ENCODE measurements around the gene KIFC1. TPM values are rescaled to one million over a fixed set of nuclear protein-coding genes. Genes with fewer than 3 reads are reported as not detected.
"Not testable (repeated sequence)": the region's sequence is repeated elsewhere in the genome, so short reads cannot be mapped to it uniquely, and the experiment has no call there.

Gene KIFC1
- total RNA-seq, 1 experiment from 2014 or later = 140 TPM

- no peak overlapping the region for H3K27ac Mint-ChIP-seq (ENCODE audit: unreplicated experiment)
- H3K4me3 Mint-ChIP-seq (ENCODE audit: low read depth, unreplicated experiment) = no peak overlapping the region
- intact Hi-C loops (cut with micrococcal nuclease; ENCODE audit: unreplicated experiment) = no loop called here
- H3K27me3 Mint-ChIP-seq (ENCODE audit: unreplicated experiment) = no peaks in the 10 kb centered on the region
- CTCF ChIA-PET = interaction anchor here (0.7 kb wide), 1 partner anchor 152 kb away, joined by 3 read pairs; no protein-coding TSS in a partner anchor
- no peak for DNase-seq
- TF ChIP-seq, protein P1, sequence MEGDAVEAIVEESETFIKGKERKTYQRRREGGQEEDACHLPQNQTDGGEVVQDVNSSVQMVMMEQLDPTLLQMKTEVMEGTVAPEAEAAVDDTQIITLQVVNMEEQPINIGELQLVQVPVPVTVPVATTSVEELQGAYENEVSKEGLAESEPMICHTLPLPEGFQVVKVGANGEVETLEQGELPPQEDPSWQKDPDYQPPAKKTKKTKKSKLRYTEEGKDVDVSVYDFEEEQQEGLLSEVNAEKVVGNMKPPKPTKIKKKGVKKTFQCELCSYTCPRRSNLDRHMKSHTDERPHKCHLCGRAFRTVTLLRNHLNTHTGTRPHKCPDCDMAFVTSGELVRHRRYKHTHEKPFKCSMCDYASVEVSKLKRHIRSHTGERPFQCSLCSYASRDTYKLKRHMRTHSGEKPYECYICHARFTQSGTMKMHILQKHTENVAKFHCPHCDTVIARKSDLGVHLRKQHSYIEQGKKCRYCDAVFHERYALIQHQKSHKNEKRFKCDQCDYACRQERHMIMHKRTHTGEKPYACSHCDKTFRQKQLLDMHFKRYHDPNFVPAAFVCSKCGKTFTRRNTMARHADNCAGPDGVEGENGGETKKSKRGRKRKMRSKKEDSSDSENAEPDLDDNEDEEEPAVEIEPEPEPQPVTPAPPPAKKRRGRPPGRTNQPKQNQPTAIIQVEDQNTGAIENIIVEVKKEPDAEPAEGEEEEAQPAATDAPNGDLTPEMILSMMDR (IDR thresholded peaks at IDR 0.05; ENCODE audit: unreplicated experiment) = no peak
- peaks cover 14% of the 10 kb centered on the region for H3K36me3 Mint-ChIP-seq (ENCODE audit: insufficient read depth, unreplicated experiment)
- peaks cover 62% of the 10 kb centered on the region for H3K4me1 Mint-ChIP-seq (ENCODE audit: low read depth, unreplicated experiment)
- H3K9me3 Mint-ChIP-seq (ENCODE audit: low read depth, unreplicated experiment) = no peaks in the 10 kb centered on the region
- no TSS peak for BruUV-seq (replicated peaks)
These were observed 32.3 kb upstream of the KIFC1 start for GRCh38 chr6:33359331-33359730.

GRCh38 chr6:33363486-33363885 is 28.1 kb upstream of the KIFC1 start:
- DNase-seq; H3K4me3 Mint-ChIP-seq (ENCODE audit: low read depth, unreplicated experiment); BruUV-seq (replicated peaks); H3K9me3 Mint-ChIP-seq (ENCODE audit: low read depth, unreplicated experiment); intact Hi-C loops (cut with micrococcal nuclease; ENCODE audit: unreplicated experiment); CTCF ChIA-PET; H3K27me3 Mint-ChIP-seq (ENCODE audit: unreplicated experiment): not testable (repeated sequence)
- Mint-ChIP-seq H3K27ac (ENCODE audit: unreplicated experiment) (peak overlapping the region; percentile 63), H3K36me3 (ENCODE audit: insufficient read depth, unreplicated experiment) (peaks cover 14% of the 10 kb centered on the region), H3K4me1 (ENCODE audit: low read depth, unreplicated experiment) (peaks cover 44% of the 10 kb centered on the region)

- Mint-ChIP-seq H3K4me1 (ENCODE audit: low read depth, unreplicated experiment) (peaks cover 39% of the 10 kb centered on the region), H3K36me3 (ENCODE audit: insufficient read depth, unreplicated experiment) (peaks cover 14% of the 10 kb centered on the region)
- H3K9me3 Mint-ChIP-seq (ENCODE audit: low read depth, unreplicated experiment); intact Hi-C loops (cut with micrococcal nuclease; ENCODE audit: unreplicated experiment); H3K27ac Mint-ChIP-seq (ENCODE audit: unreplicated experiment); H3K27me3 Mint-ChIP-seq (ENCODE audit: unreplicated experiment); BruUV-seq (replicated peaks); H3K4me3 Mint-ChIP-seq (ENCODE audit: low read depth, unreplicated experiment): not testable (repeated sequence)
- CTCF ChIA-PET = interaction anchor here (0.5 to 1.3 kb wide), 4 partner anchors 9 to 19 kb away, joined by 3 to 9 read pairs (median 4); no protein-coding TSS in a partner anchor
- peak; percentile 43 for DNase-seq
These were observed 27.0 kb upstream of the KIFC1 start for GRCh38 chr6:33364475-33365205.

- CTCF ChIA-PET; intact Hi-C loops (cut with micrococcal nuclease; ENCODE audit: unreplicated experiment); H3K4me3 Mint-ChIP-seq (ENCODE audit: low read depth, unreplicated experiment); H3K27ac Mint-ChIP-seq (ENCODE audit: unreplicated experiment); H3K9me3 Mint-ChIP-seq (ENCODE audit: low read depth, unreplicated experiment); BruUV-seq (replicated peaks); H3K27me3 Mint-ChIP-seq (ENCODE audit: unreplicated experiment): not testable (repeated sequence)
- H3K36me3 Mint-ChIP-seq (ENCODE audit: insufficient read depth, unreplicated experiment) = peaks cover 14% of the 10 kb centered on the region
- peaks cover 32% of the 10 kb centered on the region for H3K4me1 Mint-ChIP-seq (ENCODE audit: low read depth, unreplicated experiment)
- peak; percentile 25 for DNase-seq
These were observed 26.2 kb upstream of the KIFC1 start for GRCh38 chr6:33365206-33365971.

DNA sequence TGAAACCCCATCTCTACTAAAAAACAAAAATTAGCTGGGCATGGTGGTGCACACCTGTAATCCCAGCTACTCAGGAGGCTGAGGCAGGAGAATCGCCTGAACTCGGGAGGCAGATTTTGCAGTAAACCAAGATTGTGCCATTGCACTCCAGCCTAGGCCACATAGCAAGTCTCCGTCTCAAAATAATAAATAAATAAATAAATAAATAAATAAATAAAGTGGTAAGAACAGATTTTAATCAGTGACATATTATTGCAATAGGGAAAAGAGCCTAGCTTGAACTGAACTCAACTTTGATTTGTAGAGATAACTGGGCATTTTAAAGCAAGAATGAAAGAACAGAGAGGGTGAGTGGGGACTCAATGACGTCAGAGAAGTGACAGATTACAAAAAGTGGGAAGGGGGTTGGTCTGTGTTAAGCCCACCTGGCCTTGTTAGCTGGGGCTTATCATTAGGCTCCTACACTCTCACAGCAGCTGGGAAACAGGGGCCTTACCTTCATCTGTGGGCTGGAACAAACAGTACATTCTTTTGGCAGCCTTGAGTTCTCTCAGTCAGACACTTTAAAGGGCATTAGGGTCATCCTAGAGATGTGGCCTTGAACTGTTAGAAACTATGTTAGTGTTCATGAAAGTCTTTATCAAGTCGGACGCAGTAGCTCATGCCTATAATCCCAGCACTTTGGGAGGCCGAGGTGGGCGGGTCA is 24.5 kb upstream of the KIFC1 start:
- no peak overlapping the region for H3K27ac Mint-ChIP-seq (ENCODE audit: unreplicated experiment)

GRCh38 chr6:33367715-33368025 is 24.0 kb upstream of the KIFC1 start:
- H3K36me3 Mint-ChIP-seq (ENCODE audit: insufficient read depth, unreplicated experiment); intact Hi-C loops (cut with micrococcal nuclease; ENCODE audit: unreplicated experiment); H3K4me3 Mint-ChIP-seq (ENCODE audit: low read depth, unreplicated experiment); H3K9me3 Mint-ChIP-seq (ENCODE audit: low read depth, unreplicated experiment); H3K27ac Mint-ChIP-seq (ENCODE audit: unreplicated experiment); H3K27me3 Mint-ChIP-seq (ENCODE audit: unreplicated experiment); BruUV-seq (replicated peaks); DNase-seq: not testable (repeated sequence)
- CTCF ChIA-PET = interaction anchor here (0.7 kb wide), 1 partner anchor 47 kb away, joined by 5 read pairs; no protein-coding TSS in a partner anchor
- peaks cover 16% of the 10 kb centered on the region for H3K4me1 Mint-ChIP-seq (ENCODE audit: low read depth, unreplicated experiment)

More for the DNA sequence above, 24.5 kb upstream of the KIFC1 start:
- no peak for DNase-seq
- no TSS peak for BruUV-seq (replicated peaks)
- H3K9me3 Mint-ChIP-seq (ENCODE audit: low read depth, unreplicated experiment) = no peaks in the 10 kb centered on the region
- peaks cover 21% of the 10 kb centered on the region for H3K4me1 Mint-ChIP-seq (ENCODE audit: low read depth, unreplicated experiment)
- intact Hi-C loops (cut with micrococcal nuclease; ENCODE audit: unreplicated experiment) = no loop called here
- CTCF ChIA-PET = interaction anchor here (0.7 kb wide), 1 partner anchor 46 kb away, joined by 5 read pairs; no protein-coding TSS in a partner anchor
- H3K27me3 Mint-ChIP-seq (ENCODE audit: unreplicated experiment) = no peaks in the 10 kb centered on the region
- TF ChIP-seq, protein P1 (IDR thresholded peaks at IDR 0.05; ENCODE audit: unreplicated experiment) = no peak
- H3K4me3 Mint-ChIP-seq (ENCODE audit: low read depth, unreplicated experiment) = no peak overlapping the region
- H3K36me3 Mint-ChIP-seq (ENCODE audit: insufficient read depth, unreplicated experiment) = peaks cover 9% of the 10 kb centered on the region

DNA sequence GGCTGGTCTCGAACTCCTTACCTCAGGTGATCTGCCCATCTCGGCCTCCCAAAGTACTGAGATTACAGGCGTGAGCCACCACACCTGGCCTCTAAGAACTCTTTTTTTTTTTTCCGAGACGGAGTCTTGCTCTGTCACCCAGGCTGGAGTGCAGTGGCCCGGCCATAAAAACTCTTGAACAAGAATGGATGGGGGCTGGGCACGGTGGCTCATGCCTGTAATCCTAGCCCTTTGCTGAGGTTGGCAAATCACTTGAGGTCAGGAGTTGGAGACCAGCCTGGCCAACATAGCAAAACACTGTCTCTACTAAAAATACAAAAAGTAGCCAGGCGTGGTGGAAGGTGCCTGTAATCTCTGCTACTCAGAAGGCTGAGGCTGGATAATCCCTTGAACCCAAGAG is 19.7 kb upstream of the KIFC1 start:
- intact Hi-C loops (cut with micrococcal nuclease; ENCODE audit: unreplicated experiment); DNase-seq; CTCF ChIA-PET; H3K27ac Mint-ChIP-seq (ENCODE audit: unreplicated experiment); BruUV-seq (replicated peaks); H3K9me3 Mint-ChIP-seq (ENCODE audit: low read depth, unreplicated experiment); H3K36me3 Mint-ChIP-seq (ENCODE audit: insufficient read depth, unreplicated experiment); H3K4me3 Mint-ChIP-seq (ENCODE audit: low read depth, unreplicated experiment); H3K27me3 Mint-ChIP-seq (ENCODE audit: unreplicated experiment): not testable (repeated sequence)
- peaks cover 26% of the 10 kb centered on the region for H3K4me1 Mint-ChIP-seq (ENCODE audit: low read depth, unreplicated experiment)

Data from Calu3 (cell line).